K562 (cell line): ENCODE data around the gene ZFP62. TPM values are rescaled to one million over a fixed set of nuclear protein-coding genes. Genes with fewer than 3 reads are reported as not detected.
A peak's percentile ranks its signal among the peaks of the same experiment; 100 is the strongest.

Experiments used
- ADNP ChIP-seq: fragments of 200-800 bp; sonication (Bioruptor generic); IDR thresholded peaks from 2 replicates; pipeline ENCODE4 v1.6.1; 2016; ENCODE audit warnings: missing genetic modification characterization, missing compliant biosample characterization
- BRCA1 ChIP-seq, 2 experiments: fragments of 450-650 bp in 1 of 2; sonication (generic) in 1 of 2; formaldehyde crosslinking in 1 of 2; IDR thresholded peaks; 2 replicates each; pipeline versions ENCODE4 v1.5.0 to v1.6.1; 2017 to 2020; ENCODE audit warnings: mild to moderate bottlenecking in 1 of 2, missing genetic modification reagents in 1 of 2
- EGR1 ChIP-seq: fragments of 450-650 bp; conservative IDR thresholded peaks from 2 replicates; pipeline ENCODE4 v1.6.1; 2017; ENCODE audit warnings: mild to moderate bottlenecking
- FOSL1 ChIP-seq: fragments of 200-800 bp; sonication (Bioruptor generic); conservative IDR thresholded peaks from 2 replicates; pipeline ENCODE4 v1.6.1; 2016; ENCODE audit warnings: missing genetic modification characterization, missing compliant biosample characterization
- HNRNPUL1 ChIP-seq: fragments of 200-400 bp; formaldehyde crosslinking; IDR thresholded peaks from 2 replicates; pipeline ENCODE4 v1.6.1; 2017; ENCODE audit warnings: low read length
- KDM1A ChIP-seq, 2 experiments: fragments of 450-650 bp; IDR thresholded peaks; 2 replicates each; pipeline ENCODE4 v1.6.1; 2016; ENCODE audit warnings: mild to moderate bottlenecking in 2 of 2
- NFE2 ChIP-seq: IDR thresholded peaks from 2 replicates; pipeline ENCODE4 v1.6.1; 2014; ENCODE audit warnings: antibody characterized with exemption, low read depth
- OTX1 ChIP-seq: fragments of 450-650 bp; formaldehyde crosslinking; IDR thresholded peaks from 2 replicates; pipeline ENCODE4 v1.4.0; 2022; ENCODE audit warnings: mild to moderate bottlenecking
- SAP30 ChIP-seq: fragments of 200-600 bp; sonication (generic); IDR thresholded peaks from 2 replicates; pipeline ENCODE4 v1.6.1; 2012; ENCODE audit warnings: borderline replicate concordance, low read depth, mild to moderate bottlenecking, moderate library complexity, low read length, control low read depth, inconsistent platforms; ENCODE audit not compliant: insufficient read depth, poor library complexity, severe bottlenecking
- STAT5A ChIP-seq: IDR thresholded peaks from 2 replicates; pipeline ENCODE4 v1.6.1; 2012; ENCODE audit warnings: low read length, inconsistent platforms, borderline replicate concordance
- TARDBP ChIP-seq: fragments of 450-650 bp; IDR thresholded peaks from 2 replicates; pipeline ENCODE4 v1.6.1; 2016
- TOE1 ChIP-seq, 2 experiments: fragments of 450-650 bp in 1 of 2; sonication (generic) in 1 of 2; formaldehyde crosslinking in 1 of 2; IDR thresholded peaks; 2 replicates each; pipeline versions ENCODE4 v1.7.1 to v1.8.0; 2016 to 2022; ENCODE audit warnings: borderline replicate concordance in 2 of 2, mild to moderate bottlenecking in 2 of 2, antibody characterized with exemption in 1 of 2, inconsistent platforms in 1 of 2, low read depth in 1 of 2, missing genetic modification reagents in 1 of 2, moderate library complexity in 1 of 2
- ZNF354B ChIP-seq: fragments of 250-450 bp; sonication (Bioruptor Pico); IDR thresholded peaks from 2 replicates; pipeline ENCODE4 v1.4.0; 2020
- polyA plus RNA-seq, 8 experiments: library from polyadenylated mRNA; depleted of rRNA in 4 of 8; stranded (reverse) in 5 of 8; unstranded in 3 of 8; fragments of >200 nt; fragmentation: Nextera tagmentation in 2 of 8; fragmentation: Illumina TruSeq in 1 of 8; extraction: Ambion mirVana in 2 of 8; extraction: Trizol in 1 of 8; gene quantifications; 2 replicates each; pipeline versions ENCODE4 v1.2.1 to v1.2.3, GENCODE V29; 2011 to 2014; ENCODE audit warnings: inconsistent platforms in 1 of 8, missing spikeins in 1 of 8
- total RNA-seq, 7 experiments: library from RNA; depleted of rRNA in 6 of 7; stranded (reverse); fragments of >200 nt in 6 of 7; fragmentation: Illumina TruSeq in 2 of 7; extraction: Trizol in 2 of 7; gene quantifications; 2 replicates each; pipeline versions ENCODE4 v1.2.1 to v1.2.3, GENCODE V29; 2011 to 2021; ENCODE audit warnings: low replicate concordance in 1 of 7
- TF ChIP-seq, protein P1 (sequence below): sonication (generic); formaldehyde crosslinking; IDR thresholded peaks from 2 replicates; pipeline ENCODE4 v1.9.0; 2022; ENCODE audit warnings: mild to moderate bottlenecking, missing genetic modification reagents
- TF ChIP-seq, protein P2 (sequence below): sonication (generic); formaldehyde crosslinking; IDR thresholded peaks from 2 replicates; pipeline ENCODE4 v1.8.1; 2023; ENCODE audit warnings: mild to moderate bottlenecking, missing genetic modification reagents
- TF ChIP-seq, protein P3 (sequence below): fragments of 450-650 bp; IDR thresholded peaks from 2 replicates; pipeline ENCODE4 v1.6.1; 2017; ENCODE audit warnings: antibody characterized with exemption, mild to moderate bottlenecking
- TF ChIP-seq, protein P4 (sequence below): fragments of 200-800 bp; sonication (Bioruptor generic); IDR thresholded peaks from 2 replicates; pipeline ENCODE4 v1.6.1; 2017; ENCODE audit warnings: missing genetic modification characterization, missing compliant biosample characterization

The ZFP62 gene
- total and polyA plus RNA-seq, 9 of the 15 experiments (the other 6 are each of a cell fraction or from before 2014, with no cell fraction given) = 12.2 to 37.5 (median 25.0) TPM

DNA sequence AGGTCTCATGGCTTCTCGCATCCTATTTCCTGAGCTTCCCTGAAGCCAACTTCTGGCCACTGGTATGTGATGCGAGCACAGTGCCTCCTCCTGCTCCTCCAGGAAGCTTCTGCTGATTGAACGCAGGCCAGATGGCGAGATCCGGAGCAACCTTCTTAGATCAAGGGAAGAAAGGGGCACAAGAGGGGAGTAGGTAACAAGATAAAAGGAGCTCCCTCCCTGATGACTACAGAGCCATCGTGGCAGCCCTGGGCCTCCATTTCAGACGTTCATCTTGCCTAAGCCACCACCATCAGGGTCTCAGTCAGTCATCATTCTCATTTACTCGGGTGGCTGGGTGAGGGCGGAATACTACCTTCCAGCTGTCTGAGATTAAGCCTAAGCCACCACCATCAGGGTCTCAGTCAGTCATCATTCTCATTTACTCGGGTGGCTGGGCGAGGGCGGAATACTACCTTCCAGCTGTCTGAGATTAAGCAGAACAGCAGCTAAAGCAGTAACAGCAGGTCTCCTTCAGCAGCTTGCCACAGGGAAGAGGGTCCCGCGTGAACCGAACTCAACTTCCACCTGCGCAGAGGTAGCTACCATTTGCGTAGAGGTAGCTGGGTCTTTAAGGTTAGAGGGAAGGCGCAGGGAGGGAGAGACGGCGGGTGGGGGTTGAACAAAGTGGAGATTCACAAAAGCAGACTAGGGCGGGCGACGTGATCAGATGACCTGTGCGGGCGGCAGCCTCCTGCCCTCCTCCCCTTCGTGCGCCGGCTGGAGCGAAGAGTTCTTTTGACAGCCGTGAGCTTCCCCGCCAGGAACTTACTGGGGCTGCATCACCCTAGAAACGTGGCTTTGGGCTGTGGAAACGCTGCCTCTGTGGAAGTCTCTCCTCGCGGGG lies 30.6 kb downstream of the ZFP62 start (continued):
- TF ChIP-seq, protein P1, sequence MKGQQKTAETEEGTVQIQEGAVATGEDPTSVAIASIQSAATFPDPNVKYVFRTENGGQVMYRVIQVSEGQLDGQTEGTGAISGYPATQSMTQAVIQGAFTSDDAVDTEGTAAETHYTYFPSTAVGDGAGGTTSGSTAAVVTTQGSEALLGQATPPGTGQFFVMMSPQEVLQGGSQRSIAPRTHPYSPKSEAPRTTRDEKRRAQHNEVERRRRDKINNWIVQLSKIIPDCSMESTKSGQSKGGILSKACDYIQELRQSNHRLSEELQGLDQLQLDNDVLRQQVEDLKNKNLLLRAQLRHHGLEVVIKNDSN (CRISPR knock-in tag) = peak; percentile 60
- TF ChIP-seq KDM1A (IDR thresholded peaks at IDR 0.05) = no peak
- TF ChIP-seq STAT5A = no peak
- no peak for TF ChIP-seq TARDBP
- TF ChIP-seq, protein P2, sequence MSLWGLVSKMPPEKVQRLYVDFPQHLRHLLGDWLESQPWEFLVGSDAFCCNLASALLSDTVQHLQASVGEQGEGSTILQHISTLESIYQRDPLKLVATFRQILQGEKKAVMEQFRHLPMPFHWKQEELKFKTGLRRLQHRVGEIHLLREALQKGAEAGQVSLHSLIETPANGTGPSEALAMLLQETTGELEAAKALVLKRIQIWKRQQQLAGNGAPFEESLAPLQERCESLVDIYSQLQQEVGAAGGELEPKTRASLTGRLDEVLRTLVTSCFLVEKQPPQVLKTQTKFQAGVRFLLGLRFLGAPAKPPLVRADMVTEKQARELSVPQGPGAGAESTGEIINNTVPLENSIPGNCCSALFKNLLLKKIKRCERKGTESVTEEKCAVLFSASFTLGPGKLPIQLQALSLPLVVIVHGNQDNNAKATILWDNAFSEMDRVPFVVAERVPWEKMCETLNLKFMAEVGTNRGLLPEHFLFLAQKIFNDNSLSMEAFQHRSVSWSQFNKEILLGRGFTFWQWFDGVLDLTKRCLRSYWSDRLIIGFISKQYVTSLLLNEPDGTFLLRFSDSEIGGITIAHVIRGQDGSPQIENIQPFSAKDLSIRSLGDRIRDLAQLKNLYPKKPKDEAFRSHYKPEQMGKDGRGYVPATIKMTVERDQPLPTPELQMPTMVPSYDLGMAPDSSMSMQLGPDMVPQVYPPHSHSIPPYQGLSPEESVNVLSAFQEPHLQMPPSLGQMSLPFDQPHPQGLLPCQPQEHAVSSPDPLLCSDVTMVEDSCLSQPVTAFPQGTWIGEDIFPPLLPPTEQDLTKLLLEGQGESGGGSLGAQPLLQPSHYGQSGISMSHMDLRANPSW (CRISPR knock-in tag) = no peak
- TF ChIP-seq EGR1 = peak; percentile 46; the same call in 1 of the 2 replicates
- TF ChIP-seq HNRNPUL1 = no peak
- TF ChIP-seq ZNF354B (CRISPR knock-in tag) = no peak
- TF ChIP-seq, protein P3, sequence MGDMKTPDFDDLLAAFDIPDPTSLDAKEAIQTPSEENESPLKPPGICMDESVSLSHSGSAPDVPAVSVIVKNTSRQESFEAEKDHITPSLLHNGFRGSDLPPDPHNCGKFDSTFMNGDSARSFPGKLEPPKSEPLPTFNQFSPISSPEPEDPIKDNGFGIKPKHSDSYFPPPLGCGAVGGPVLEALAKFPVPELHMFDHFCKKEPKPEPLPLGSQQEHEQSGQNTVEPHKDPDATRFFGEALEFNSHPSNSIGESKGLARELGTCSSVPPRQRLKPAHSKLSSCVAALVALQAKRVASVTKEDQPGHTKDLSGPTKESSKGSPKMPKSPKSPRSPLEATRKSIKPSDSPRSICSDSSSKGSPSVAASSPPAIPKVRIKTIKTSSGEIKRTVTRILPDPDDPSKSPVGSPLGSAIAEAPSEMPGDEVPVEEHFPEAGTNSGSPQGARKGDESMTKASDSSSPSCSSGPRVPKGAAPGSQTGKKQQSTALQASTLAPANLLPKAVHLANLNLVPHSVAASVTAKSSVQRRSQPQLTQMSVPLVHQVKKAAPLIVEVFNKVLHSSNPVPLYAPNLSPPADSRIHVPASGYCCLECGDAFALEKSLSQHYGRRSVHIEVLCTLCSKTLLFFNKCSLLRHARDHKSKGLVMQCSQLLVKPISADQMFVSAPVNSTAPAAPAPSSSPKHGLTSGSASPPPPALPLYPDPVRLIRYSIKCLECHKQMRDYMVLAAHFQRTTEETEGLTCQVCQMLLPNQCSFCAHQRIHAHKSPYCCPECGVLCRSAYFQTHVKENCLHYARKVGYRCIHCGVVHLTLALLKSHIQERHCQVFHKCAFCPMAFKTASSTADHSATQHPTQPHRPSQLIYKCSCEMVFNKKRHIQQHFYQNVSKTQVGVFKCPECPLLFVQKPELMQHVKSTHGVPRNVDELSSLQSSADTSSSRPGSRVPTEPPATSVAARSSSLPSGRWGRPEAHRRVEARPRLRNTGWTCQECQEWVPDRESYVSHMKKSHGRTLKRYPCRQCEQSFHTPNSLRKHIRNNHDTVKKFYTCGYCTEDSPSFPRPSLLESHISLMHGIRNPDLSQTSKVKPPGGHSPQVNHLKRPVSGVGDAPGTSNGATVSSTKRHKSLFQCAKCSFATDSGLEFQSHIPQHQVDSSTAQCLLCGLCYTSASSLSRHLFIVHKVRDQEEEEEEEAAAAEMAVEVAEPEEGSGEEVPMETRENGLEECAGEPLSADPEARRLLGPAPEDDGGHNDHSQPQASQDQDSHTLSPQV = peak; percentile 22; the same call in 1 of the 2 replicates
- TF ChIP-seq BRCA1 (IDR thresholded peaks at IDR 0.05) = no peak
- TF ChIP-seq BRCA1 (CRISPR knock-in tag; IDR thresholded peaks at IDR 0.05) = no peak
- TF ChIP-seq ADNP (tag) = no peak
- peak; percentile 27 for TF ChIP-seq SAP30
- 0 out of 2 replicates have a peak, but pooled peaks have one; percentile 21 for TF ChIP-seq OTX1 (CRISPR knock-in tag)
- 0 out of 2 replicates have a peak, but pooled peaks have one; percentile 9 for TF ChIP-seq FOSL1 (tag)
- no peak for TF ChIP-seq NFE2
- peak; percentile 52; the same call in 1 of the 2 replicates for TF ChIP-seq TOE1 (IDR thresholded peaks at IDR 0.05; ENCODE audit: borderline replicate concordance)
- no peak for TF ChIP-seq TOE1 (CRISPR knock-in tag; IDR thresholded peaks at IDR 0.05; ENCODE audit: borderline replicate concordance, low read depth)
- TF ChIP-seq, protein P4, sequence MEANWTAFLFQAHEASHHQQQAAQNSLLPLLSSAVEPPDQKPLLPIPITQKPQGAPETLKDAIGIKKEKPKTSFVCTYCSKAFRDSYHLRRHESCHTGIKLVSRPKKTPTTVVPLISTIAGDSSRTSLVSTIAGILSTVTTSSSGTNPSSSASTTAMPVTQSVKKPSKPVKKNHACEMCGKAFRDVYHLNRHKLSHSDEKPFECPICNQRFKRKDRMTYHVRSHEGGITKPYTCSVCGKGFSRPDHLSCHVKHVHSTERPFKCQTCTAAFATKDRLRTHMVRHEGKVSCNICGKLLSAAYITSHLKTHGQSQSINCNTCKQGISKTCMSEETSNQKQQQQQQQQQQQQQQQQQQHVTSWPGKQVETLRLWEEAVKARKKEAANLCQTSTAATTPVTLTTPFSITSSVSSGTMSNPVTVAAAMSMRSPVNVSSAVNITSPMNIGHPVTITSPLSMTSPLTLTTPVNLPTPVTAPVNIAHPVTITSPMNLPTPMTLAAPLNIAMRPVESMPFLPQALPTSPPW (CRISPR knock-in tag) = peak; percentile 69
